HG03095 (cell line): Measurements from ENCODE around the gene MACF1.
"Not testable (repeated sequence)": the region's sequence is repeated elsewhere in the genome, so short reads cannot be mapped to it uniquely, and the experiment has no call there.

Source experiments
- ATAC-seq: cut with Tn5 transposase; IDR thresholded peaks from one replicate; pipeline ENCODE4 v1.9.1; 2021; ENCODE audit warnings: moderate library complexity; ENCODE audit not compliant: unreplicated experiment

MACF1 gene

GRCh38 chr1:39178541-39179431, 25.7 kb upstream of the MACF1 start:
- ATAC-seq: no peak

GRCh38 chr1:39181311-39181710, 23.2 kb upstream of the MACF1 start:
- ATAC-seq: no peak

GRCh38 chr1:39182804-39183203, 21.7 kb upstream of the MACF1 start:
- ATAC-seq: no peak

GRCh38 chr1:39183503-39184353, 20.8 kb upstream of the MACF1 start:
- no peak for ATAC-seq

- ATAC-seq: no peak
Observed at GRCh38 chr1:39184354-39184818, 20.1 kb upstream of the MACF1 start.

GRCh38 chr1:39187275-39188046, 17.0 kb upstream of the MACF1 start:
- no peak for ATAC-seq

DNA sequence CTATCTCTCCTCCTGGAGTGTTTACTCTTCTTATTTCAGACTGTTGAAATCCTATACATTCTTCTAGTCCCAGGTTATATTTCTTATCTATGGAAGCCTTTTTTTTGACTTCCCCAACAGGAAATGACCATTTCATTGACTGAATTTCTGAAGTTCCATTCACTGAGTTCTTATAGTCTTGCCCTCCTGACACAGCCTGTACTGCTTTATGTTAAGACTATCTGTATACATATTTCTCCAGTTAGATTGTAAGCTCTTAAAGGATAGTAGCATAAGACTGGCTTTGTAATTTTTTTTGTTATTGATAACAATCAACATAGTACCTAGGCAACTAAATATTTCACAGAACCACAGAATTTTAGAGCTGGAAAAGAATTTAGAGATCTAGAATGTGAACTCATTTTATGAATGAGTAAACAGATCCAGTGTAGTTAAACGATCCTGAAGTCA, 14.9 kb upstream of the MACF1 start:
- no peak for ATAC-seq

- no peak for ATAC-seq
Observed at GRCh38 chr1:39190096-39190495, 14.4 kb upstream of the MACF1 start.

DNA sequence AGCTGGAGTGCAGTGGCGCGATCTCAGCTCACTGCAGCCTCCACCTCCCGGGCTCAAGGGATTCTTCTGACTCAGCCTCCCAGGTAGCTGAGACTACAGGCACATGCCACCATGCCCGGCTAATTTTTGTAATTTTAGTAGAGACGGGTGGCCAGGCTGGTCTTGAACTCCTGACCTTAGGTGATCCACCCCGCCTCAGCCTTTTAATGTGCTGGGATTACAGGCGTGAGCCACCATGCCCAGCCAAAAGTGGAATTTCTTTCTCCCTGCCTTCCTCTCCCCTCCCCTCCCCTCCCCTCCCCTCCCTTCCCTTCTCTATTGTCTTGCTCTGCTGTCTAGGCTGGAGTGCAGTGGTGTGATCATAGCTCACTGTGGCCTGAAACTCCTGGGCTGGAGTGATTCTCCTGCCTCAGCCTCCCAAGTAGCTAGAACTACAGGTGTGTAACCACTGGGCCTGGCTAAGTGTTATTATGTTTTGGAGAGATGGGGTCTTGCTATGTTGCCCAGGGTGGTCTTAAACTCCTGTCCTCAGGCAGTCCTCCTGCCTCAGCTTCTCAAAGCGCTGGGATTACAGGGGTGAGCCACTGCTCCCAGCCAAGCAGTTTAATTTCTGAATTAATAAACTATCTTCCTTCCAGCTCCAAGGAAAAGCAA, 10.0 kb upstream of the MACF1 start:
- ATAC-seq: no peak

DNA sequence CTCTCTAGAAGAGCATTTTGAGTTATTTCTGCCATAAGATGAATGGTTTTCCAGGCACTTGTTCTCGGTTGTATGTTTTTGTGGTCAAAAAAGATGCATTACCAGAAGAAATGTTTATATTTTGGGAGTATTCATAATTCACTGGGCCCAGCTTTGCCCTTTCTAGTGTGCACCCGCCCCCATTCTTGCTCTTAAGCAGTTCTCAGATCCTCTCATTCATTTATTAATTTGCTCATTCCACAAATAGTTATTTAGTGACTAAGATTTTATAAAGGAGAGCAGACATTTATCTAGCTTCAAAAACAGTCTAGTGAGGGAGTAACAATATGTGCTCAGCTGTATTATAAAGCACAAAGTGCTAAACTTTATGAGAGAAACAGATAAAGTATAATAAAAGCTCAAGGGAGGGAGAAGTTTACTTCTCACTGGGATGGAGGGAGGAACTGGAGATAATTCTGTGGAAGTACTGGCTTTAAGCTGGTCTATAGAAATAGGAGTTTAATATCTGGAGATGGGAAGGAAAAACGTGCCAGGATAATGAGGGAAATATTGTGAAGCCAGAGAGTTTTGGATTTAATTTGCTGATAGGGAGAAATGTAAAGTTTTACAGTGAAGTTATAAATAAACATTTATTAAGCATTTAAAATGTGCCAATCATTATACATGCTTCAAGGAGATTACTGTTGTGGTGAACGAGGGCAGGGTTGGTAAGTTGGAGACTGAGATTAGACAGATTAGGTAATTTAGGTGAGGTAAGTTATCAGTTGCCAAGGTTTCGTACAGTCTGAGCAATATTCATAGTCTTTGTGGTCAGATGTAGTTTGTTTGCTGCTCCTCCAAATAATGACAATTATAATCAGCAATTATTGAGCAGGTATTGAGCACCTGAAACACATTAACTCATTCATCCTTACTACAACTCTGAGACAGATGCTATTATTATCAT, 9.1 kb upstream of the MACF1 start:
- no peak for ATAC-seq

- ATAC-seq: no peak
Observed at GRCh38 chr1:39196244-39197215, 8.0 kb upstream of the MACF1 start.

- ATAC-seq: no peak
Observed at GRCh38 chr1:39199593-39199992, 4.9 kb upstream of the MACF1 start.

DNA sequence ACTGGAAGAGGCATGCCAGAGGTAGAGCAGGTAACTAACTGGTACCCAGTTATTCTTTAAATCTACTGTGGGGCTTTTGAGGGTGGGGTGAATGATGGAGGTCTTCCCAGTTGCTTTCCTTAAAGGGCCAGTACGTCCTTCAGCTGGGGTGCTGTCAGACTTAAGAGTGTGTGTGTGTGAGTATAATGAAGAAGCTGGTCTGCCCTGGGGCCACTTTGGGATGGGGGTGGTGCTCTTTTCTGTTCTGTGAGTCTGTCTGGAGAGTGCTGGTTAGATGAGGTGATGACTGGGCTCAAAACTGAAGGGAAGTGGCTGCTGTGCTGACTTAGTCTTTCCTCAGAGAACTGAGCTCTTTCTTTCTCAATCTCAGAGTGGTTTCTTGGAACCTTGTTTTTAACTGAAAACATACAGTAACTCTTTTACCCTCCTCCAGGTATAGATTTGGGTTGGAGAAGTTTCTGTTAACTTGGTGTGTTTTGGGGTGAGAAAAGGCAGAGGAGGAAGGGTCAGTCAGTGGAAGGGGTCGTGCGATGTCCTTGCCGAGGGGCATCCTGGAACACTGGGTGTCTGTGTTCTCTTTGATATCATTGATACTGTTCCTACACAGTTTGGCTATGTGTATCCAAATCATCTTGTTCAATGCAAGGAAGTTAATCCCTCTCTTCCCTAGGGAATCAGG, 746 bp downstream of the MACF1 start:
- peak; percentile 57 for ATAC-seq

- ATAC-seq: no peak
Observed at GRCh38 chr1:39205781-39206464, 1.4 kb downstream of the MACF1 start.

GRCh38 chr1:39208360-39208759, 3.9 kb downstream of the MACF1 start:
- not testable (repeated sequence) for ATAC-seq

- ATAC-seq: no peak
Observed at GRCh38 chr1:39210649-39211048, 6.2 kb downstream of the MACF1 start.

GRCh38 chr1:39212499-39212898, 8.0 kb downstream of the MACF1 start:
- no peak for ATAC-seq
